ENCODE results near the gene DAPK3. TPM values are rescaled to one million over a fixed set of nuclear protein-coding genes. Genes with fewer than 3 reads are reported as not detected.

Gene DAPK3
- polyA plus RNA-seq, 1 donor from 2014 or later: 100 TPM

- no peaks in the 10 kb centered on the region for H3K36me3 ChIP-seq (ENCODE audit: insufficient read depth, low read length)
- no peak overlapping the region for H3K4me3 ChIP-seq (ENCODE audit: low read length)
- no peak overlapping the region for H3K4me2 ChIP-seq (ENCODE audit: low read length)
- TF ChIP-seq MXI1 (conservative IDR thresholded peaks at IDR 0.05; ENCODE audit: poor library complexity, severe bottlenecking) (no peak), REST (IDR thresholded peaks at IDR 0.05; ENCODE audit: borderline replicate concordance) (no peak), POLR2AphosphoS5 (IDR thresholded peaks at IDR 0.05) (no peak), EP300 (conservative IDR thresholded peaks at IDR 0.05; ENCODE audit: poor library complexity, severe bottlenecking) (no peak), TAF1 (IDR thresholded peaks at IDR 0.05; ENCODE audit: low read depth) (no peak), RAD21 (conservative IDR thresholded peaks at IDR 0.05) (no peak), CTCF (IDR thresholded peaks at IDR 0.05; ENCODE audit: poor library complexity, severe bottlenecking) (no peak), SMC3 (conservative IDR thresholded peaks at IDR 0.05; ENCODE audit: poor library complexity) (no peak), EZH2 (IDR thresholded peaks at IDR 0.05; ENCODE audit: borderline replicate concordance, insufficient read depth, low read length, poor library complexity, severe bottlenecking) (no peak)
- H4K20me1 ChIP-seq (ENCODE audit: insufficient read depth): no peaks in the 10 kb centered on the region
- H3F3A ChIP-seq (ENCODE audit: insufficient read depth, low read length, poor library complexity, severe bottlenecking): no peaks in the 10 kb centered on the region
- H3K27ac ChIP-seq (ENCODE audit: low read length): no peak overlapping the region
- H3K9me2 ChIP-seq (ENCODE audit: insufficient read depth, low read length): no peaks in the 10 kb centered on the region
- H2AFZ ChIP-seq (ENCODE audit: low read depth, low read length): no peak overlapping the region
- H3K79me2 ChIP-seq (replicated peaks; ENCODE audit: insufficient read depth, low read length): peaks cover 20% of the 10 kb centered on the region
- H3K9me3 ChIP-seq (ENCODE audit: low read length): no peaks in the 10 kb centered on the region
- no peaks in the 10 kb centered on the region for H3K27me3 ChIP-seq (ENCODE audit: insufficient read depth, low read depth, low read length)
- no peak overlapping the region for H3K9ac ChIP-seq (ENCODE audit: low read length)
Observed at GRCh38 chr19:3964256-3965194, 6.4 kb downstream of the DAPK3 start.

- Histone ChIP-seq H2AFZ (ENCODE audit: low read depth, low read length) (no peak overlapping the region), H3K9me3 (ENCODE audit: low read length) (no peaks in the 10 kb centered on the region), H3K36me3 (ENCODE audit: insufficient read depth, low read length) (no peaks in the 10 kb centered on the region), H3K4me3 (ENCODE audit: low read length) (no peak overlapping the region), H3F3A (ENCODE audit: insufficient read depth, low read length, poor library complexity, severe bottlenecking) (no peaks in the 10 kb centered on the region), H3K9ac (ENCODE audit: low read length) (no peak overlapping the region), H3K27ac (ENCODE audit: low read length) (no peak overlapping the region), H3K9me2 (ENCODE audit: insufficient read depth, low read length) (no peaks in the 10 kb centered on the region), H4K20me1 (ENCODE audit: insufficient read depth) (no peaks in the 10 kb centered on the region), H3K4me2 (ENCODE audit: low read length) (no peak overlapping the region), H3K27me3 (ENCODE audit: insufficient read depth, low read depth, low read length) (no peaks in the 10 kb centered on the region), H3K79me2 (replicated peaks; ENCODE audit: insufficient read depth, low read length) (peaks cover 13% of the 10 kb centered on the region)
- no peak for TF ChIP-seq TAF1 (IDR thresholded peaks at IDR 0.05; ENCODE audit: low read depth)
- TF ChIP-seq REST (IDR thresholded peaks at IDR 0.05; ENCODE audit: borderline replicate concordance): no peak
- no peak for TF ChIP-seq POLR2AphosphoS5 (IDR thresholded peaks at IDR 0.05)
- no peak for TF ChIP-seq MXI1 (conservative IDR thresholded peaks at IDR 0.05; ENCODE audit: poor library complexity, severe bottlenecking)
- no peak for TF ChIP-seq CTCF (IDR thresholded peaks at IDR 0.05; ENCODE audit: poor library complexity, severe bottlenecking)
- no peak for TF ChIP-seq RAD21 (conservative IDR thresholded peaks at IDR 0.05)
- TF ChIP-seq EZH2 (IDR thresholded peaks at IDR 0.05; ENCODE audit: borderline replicate concordance, insufficient read depth, low read length, poor library complexity, severe bottlenecking): no peak
- TF ChIP-seq SMC3 (conservative IDR thresholded peaks at IDR 0.05; ENCODE audit: poor library complexity): no peak
- no peak for TF ChIP-seq EP300 (conservative IDR thresholded peaks at IDR 0.05; ENCODE audit: poor library complexity, severe bottlenecking)
Observed at GRCh38 chr19:3963458-3964255, 7.2 kb downstream of the DAPK3 start.
